Natural killer cell (primary cell): ENCODE results near the gene SCIMP. TPM values are rescaled to one million over a fixed set of nuclear protein-coding genes. Genes with fewer than 3 reads are reported as not detected.
"Not testable (repeated sequence)": the region's sequence is repeated elsewhere in the genome, so short reads cannot be mapped to it uniquely, and the experiment has no call there.

Experiments
- ATAC-seq, 3 donors: fragments of 150-1000 bp in 2 of 3; fragments of 200-7000 bp in 1 of 3; cut with Tn5 transposase; 1 replicate in 1 of 3; 2 replicates in 2 of 3; pipeline ENCODE4 v1.10.0; 2021; ENCODE audit warnings: mild to moderate bottlenecking in 2 of 3, moderate library complexity in 2 of 3
- DNase-seq, 2 donors: peaks; one replicate each; pipeline versions ENCODE4 v3.0.0 to v3.0.0-alpha.2; 2013 to 2021; ENCODE audit warnings: mixed read lengths in 1 of 2
- H3K27ac ChIP-seq: one replicate; pipeline ENCODE4 v1.5.1; 2013; ENCODE audit warnings: mild to moderate bottlenecking, low read length
- H3K27me3 ChIP-seq: one replicate; pipeline ENCODE4 v1.6.1; 2013; ENCODE audit warnings: low read length; ENCODE audit not compliant: control insufficient read depth, insufficient read depth
- H3K36me3 ChIP-seq: one replicate; pipeline ENCODE4 v1.6.1; 2013; ENCODE audit warnings: low read length; ENCODE audit not compliant: control insufficient read depth, insufficient read depth
- H3K4me1 ChIP-seq: one replicate; pipeline ENCODE4 v1.6.1; 2013; ENCODE audit warnings: low read length; ENCODE audit not compliant: control insufficient read depth, insufficient read depth
- H3K4me3 ChIP-seq: one replicate; pipeline ENCODE4 v1.5.1; 2013; ENCODE audit warnings: low read length
- H3K9me3 ChIP-seq: one replicate; pipeline ENCODE4 v1.6.1; 2013; ENCODE audit warnings: low read length; ENCODE audit not compliant: control insufficient read depth, insufficient read depth
- H3K27ac Mint-ChIP-seq, 2 donors: one replicate each; pipeline ENCODE4 v1.8.0; 2022; ENCODE audit warnings: mild to moderate bottlenecking in 2 of 2, mixed read lengths in 2 of 2, moderate library complexity in 1 of 2
- H3K27me3 Mint-ChIP-seq, 2 donors: one replicate each; pipeline ENCODE4 v1.8.0; 2022; ENCODE audit warnings: low read depth in 2 of 2, mixed read lengths in 2 of 2
- H3K36me3 Mint-ChIP-seq: one replicate; pipeline ENCODE4 v1.8.0; 2022; ENCODE audit warnings: mixed read lengths
- H3K4me1 Mint-ChIP-seq, 2 donors: one replicate each; pipeline ENCODE4 v1.8.0; 2022; ENCODE audit warnings: mixed read lengths in 2 of 2
- H3K4me3 Mint-ChIP-seq: one replicate; pipeline ENCODE4 v1.8.0; 2022; ENCODE audit warnings: mild to moderate bottlenecking, moderate library complexity, mixed read lengths
- H3K9me3 Mint-ChIP-seq, 2 donors: one replicate each; pipeline ENCODE4 v1.8.0; 2022; ENCODE audit warnings: mixed read lengths in 2 of 2
- CTCF ChIP-seq: fragments of 200-600 bp; IDR thresholded peaks from one replicate; pipeline ENCODE4 v1.8.0; 2022; ENCODE audit warnings: antibody characterized with exemption
- WGBS: methylation state at CpG from one replicate; pipeline ENCODE4 v1.1.7; 2013; ENCODE audit warnings: missing lambda C conversion rate; ENCODE audit not compliant: insufficient coverage; 5-methylcytosine and 5-hydroxymethylcytosine counted together
- intact Hi-C: fragments of 100-400 bp; cut with micrococcal nuclease; formaldehyde crosslinking; loops from one replicate; pipeline ENCODE4 v1.14.2; 2022
- total RNA-seq, 4 donors: library from RNA; stranded (reverse); fragments of 120-200 nt in 1 of 4; gene quantifications; one replicate each; pipeline versions ENCODE4 v1.2.3 to v1.2.4, GENCODE V29; 2013 to 2022

SCIMP gene
- total RNA-seq, 3 donors from 2014 or later (not counting 1 experiment from before 2014, with no cell fraction given), result 3.9 to 10.0 (median 8.0) TPM

- no peaks in the 10 kb centered on the region for H3K36me3 ChIP-seq
- Mint-ChIP-seq H3K27me3 (peaks cover 0 to 3% of the 10 kb centered on the region in 2 donors), H3K4me1 (peaks cover 7 to 11% of the 10 kb centered on the region in 2 donors), H3K9me3 (no peaks in the 10 kb centered on the region), H3K27ac (no peak overlapping the region), H3K4me3 (no peak overlapping the region), H3K36me3 (no peaks in the 10 kb centered on the region)
- ATAC-seq, result no peak
- H3K4me3 ChIP-seq, result no peak overlapping the region
- H3K4me1 ChIP-seq, result no peaks in the 10 kb centered on the region
- WGBS, result 79% methylated on average over 22 of the region's 22 CpGs
- no peak overlapping the region for H3K27ac ChIP-seq
- no peaks in the 10 kb centered on the region for H3K27me3 ChIP-seq
- no peak for DNase-seq
- no peaks in the 10 kb centered on the region for H3K9me3 ChIP-seq
- TF ChIP-seq CTCF, result no peak
- intact Hi-C loops, result loop anchor here (1.0 to 10.0 kb wide), 2 partner anchors 56 to 190 kb away; partner anchors contain the start of gene C1QBP
Measured at GRCh38 chr17:5248821-5249479, 14.3 kb upstream of the SCIMP start.

DNA sequence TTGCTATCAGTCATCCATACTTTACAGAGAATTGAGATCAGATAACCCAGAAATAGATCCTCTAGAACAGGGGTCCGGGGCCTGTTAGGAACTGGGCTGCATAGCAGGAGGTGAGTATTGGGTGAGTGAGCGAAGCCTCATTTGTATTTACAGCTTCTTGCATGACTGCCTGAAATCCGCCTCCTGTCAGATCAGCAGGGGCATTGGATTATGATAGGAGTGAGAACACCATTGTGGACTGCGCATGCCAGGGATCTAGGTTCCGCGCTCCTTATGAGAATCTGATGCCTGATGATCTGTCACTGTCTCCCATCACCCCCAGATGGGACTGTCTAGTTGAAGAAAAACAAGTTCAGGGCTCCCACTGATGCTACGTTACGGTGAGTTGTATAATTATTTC lies 13.0 kb upstream of the SCIMP start:
- H3K27ac Mint-ChIP-seq, result no peak overlapping the region

DNA sequence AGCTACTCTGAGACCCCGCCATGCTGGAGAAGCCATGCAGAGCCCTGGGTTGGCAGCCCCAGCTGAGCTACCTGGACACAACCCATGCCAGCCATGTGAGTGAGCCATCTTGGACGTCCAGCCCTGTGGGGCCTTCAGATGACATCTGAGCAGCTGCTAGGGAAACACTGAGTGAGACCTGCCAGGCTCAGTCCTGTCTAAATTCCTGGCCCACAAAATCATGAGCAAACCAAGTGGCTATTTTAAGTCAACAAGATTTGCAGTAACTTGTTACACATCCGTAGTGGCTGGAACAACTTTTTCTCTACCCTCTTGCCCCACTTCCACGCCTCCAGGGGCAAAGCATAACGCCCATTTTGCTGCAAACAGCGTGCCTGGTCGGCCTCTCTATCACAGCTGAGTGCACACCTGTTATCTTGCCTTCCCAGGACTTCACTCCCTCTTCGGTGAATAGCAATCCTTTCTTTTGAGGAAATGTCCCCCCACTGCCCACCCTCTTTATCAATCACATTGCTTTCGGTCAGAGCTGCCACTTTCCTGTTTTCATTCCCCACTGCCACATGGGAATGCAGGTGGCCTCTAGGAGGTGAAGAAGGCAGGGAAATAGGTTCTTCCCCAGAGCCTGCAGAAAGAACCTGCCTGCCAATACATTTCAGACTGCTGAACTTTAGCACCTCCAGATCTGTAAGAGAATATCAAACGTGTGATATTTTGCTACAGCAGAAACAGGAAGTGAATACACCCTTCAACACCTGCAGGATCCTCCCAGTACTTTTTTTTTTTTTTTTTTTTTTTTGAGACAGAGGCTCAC lies 7.4 kb upstream of the SCIMP start:
- Histone ChIP-seq H3K4me3 (no peak overlapping the region), H3K9me3 (no peaks in the 10 kb centered on the region), H3K27ac (peak overlapping the region; percentile 90), H3K36me3 (no peaks in the 10 kb centered on the region), H3K27me3 (no peaks in the 10 kb centered on the region), H3K4me1 (peaks cover 50% of the 10 kb centered on the region)
- DNase-seq, result peak; percentile 41 to 72
- no peaks in the 10 kb centered on the region for H3K9me3 Mint-ChIP-seq
- WGBS, result 34% methylated on average over 9 of the region's 10 CpGs
- no peaks in the 10 kb centered on the region for H3K36me3 Mint-ChIP-seq
- ATAC-seq, result peak in 2 of 3 donors; percentile 58 to 81
- H3K27me3 Mint-ChIP-seq, result no peaks in the 10 kb centered on the region
- intact Hi-C loops, result loop anchor here (1.0 to 10.0 kb wide), 4 partner anchors 15 to 63 kb away; no protein-coding TSS in a partner anchor
- no peak for TF ChIP-seq CTCF
- peak overlapping the region; percentile 94 to 96 for H3K27ac Mint-ChIP-seq
- peak overlapping the region; percentile 88 for H3K4me3 Mint-ChIP-seq
- peaks cover 46 to 49% of the 10 kb centered on the region in 2 donors for H3K4me1 Mint-ChIP-seq

More for the DNA sequence above, 13.0 kb upstream of the SCIMP start:
- no peaks in the 10 kb centered on the region for H3K9me3 Mint-ChIP-seq
- intact Hi-C loops, result loop anchor here (10.0 kb wide), 1 partner anchor 57 kb away; no protein-coding TSS in a partner anchor
- peaks cover 15 to 21% of the 10 kb centered on the region in 2 donors for H3K4me1 Mint-ChIP-seq
- no peaks in the 10 kb centered on the region for H3K36me3 ChIP-seq
- H3K27ac ChIP-seq, result no peak overlapping the region
- no peak for DNase-seq
- peaks cover 11% of the 10 kb centered on the region for H3K4me1 ChIP-seq
- H3K27me3 Mint-ChIP-seq, result peaks cover 0 to 3% of the 10 kb centered on the region in 2 donors
- no peak for ATAC-seq
- 93% methylated on average over 6 of the region's 8 CpGs for whole genome bisulfite sequencing
- H3K4me3 Mint-ChIP-seq, result no peak overlapping the region
- TF ChIP-seq CTCF, result no peak
- H3K9me3 ChIP-seq, result no peaks in the 10 kb centered on the region
- no peaks in the 10 kb centered on the region for H3K27me3 ChIP-seq
- H3K4me3 ChIP-seq, result no peak overlapping the region
- H3K36me3 Mint-ChIP-seq, result no peaks in the 10 kb centered on the region

DNA sequence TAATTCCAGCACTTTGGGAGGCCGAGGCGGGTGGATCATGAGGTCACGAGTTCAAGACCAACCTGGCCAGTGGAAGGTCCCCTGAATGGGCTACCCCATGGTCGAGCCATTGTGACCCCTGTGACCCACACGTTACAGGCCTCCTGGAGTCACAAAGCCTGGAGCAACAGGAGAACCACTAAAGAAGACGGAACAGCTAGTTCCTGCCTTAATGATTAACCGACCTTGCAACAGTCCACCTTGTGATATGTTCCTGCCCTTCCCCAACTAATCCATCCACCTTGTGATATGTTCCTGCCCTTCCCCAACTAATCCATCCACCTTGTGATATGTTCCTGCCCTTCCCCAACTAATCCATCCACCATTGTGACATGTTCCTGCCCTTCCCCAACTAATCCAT lies 5.1 kb upstream of the SCIMP start:
- not testable (repeated sequence) for H3K27me3 Mint-ChIP-seq, H3K9me3 Mint-ChIP-seq, H3K4me3 ChIP-seq, H3K9me3 ChIP-seq, H3K36me3 Mint-ChIP-seq, ATAC-seq, DNase-seq, H3K27me3 ChIP-seq, H3K36me3 ChIP-seq, H3K27ac ChIP-seq, H3K4me3 Mint-ChIP-seq
- H3K4me1 ChIP-seq, result peaks cover 72% of the 10 kb centered on the region
- Mint-ChIP-seq H3K27ac (peak overlapping the region; percentile 91 to 96), H3K4me1 (peaks cover 58 to 62% of the 10 kb centered on the region in 2 donors)
- WGBS, result 96% methylated on average over 7 of the region's 7 CpGs
- intact Hi-C loops, result loop anchor here (5.0 to 10.0 kb wide), 2 partner anchors 43 to 65 kb away; partner anchors contain the start of gene RABEP1
